GM12891 (cell line): ENCODE results near the gene CCL26.
"Not testable (repeated sequence)": the region's sequence is repeated elsewhere in the genome, so short reads cannot be mapped to it uniquely, and the experiment has no call there.

ENCODE experiments used
- DNase-seq: peaks from one replicate; pipeline ENCODE4 v3.0.0; 2011; ENCODE audit warnings: low spot score; ENCODE audit not compliant: insufficient read length
- FAIRE-seq: peaks from 2 replicates; lab custom pipeline; 2011; peaks lifted over from hg19 to GRCh38; lab: Jason Lieb, UNC
- PAX5 ChIP-seq: IDR thresholded peaks from 2 replicates; pipeline ENCODE4 v1.6.1; 2011; ENCODE audit warnings: low read length, moderate library complexity, mild to moderate bottlenecking; ENCODE audit not compliant: insufficient read depth, severe bottlenecking
- POLR2A ChIP-seq: IDR thresholded peaks from 2 replicates; pipeline ENCODE4 v1.6.1; 2011; ENCODE audit warnings: low read depth, low read length, control low read depth
- POLR2AphosphoS5 ChIP-seq: IDR thresholded peaks from 2 replicates; pipeline ENCODE4 v1.6.1; 2011; ENCODE audit warnings: low read depth, low read length, control low read depth
- POU2F2 ChIP-seq: IDR thresholded peaks from 2 replicates; pipeline ENCODE4 v1.6.1; 2011; ENCODE audit warnings: low read depth, mild to moderate bottlenecking, control low read depth, low read length, moderate library complexity
- SPI1 ChIP-seq: IDR thresholded peaks from 2 replicates; pipeline ENCODE4 v1.6.1; 2011; ENCODE audit warnings: low read depth, low read length, control low read depth
- TAF1 ChIP-seq: IDR thresholded peaks from 2 replicates; pipeline ENCODE4 v1.6.1; 2011; ENCODE audit warnings: low read depth, low read length, control low read depth

CCL26 gene

DNA sequence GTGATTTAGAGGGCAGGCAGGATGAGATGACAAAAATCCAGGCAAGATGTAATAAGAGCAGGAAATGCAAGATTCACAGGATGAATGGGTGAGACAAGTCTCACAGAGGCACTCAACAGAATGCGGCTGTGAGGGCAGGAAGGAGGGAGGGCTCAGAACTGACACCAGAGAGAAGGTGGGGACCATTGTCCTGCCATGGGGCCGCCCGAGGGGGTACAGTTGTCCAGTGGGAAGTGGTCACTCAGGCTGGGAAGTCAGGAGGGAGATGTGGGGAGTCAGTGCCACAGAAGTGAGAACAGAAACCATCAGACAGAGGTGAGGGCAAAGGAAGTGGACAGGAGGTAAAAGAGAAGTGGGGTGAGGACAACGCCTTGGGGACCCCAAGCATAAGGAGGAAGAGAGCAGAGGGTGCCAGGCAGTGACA is 42.1 kb downstream of the CCL26 start:
- FAIRE-seq (peak; percentile 54), DNase-seq (no peak)
- TF ChIP-seq POLR2AphosphoS5 (no peak), TAF1 (no peak), POU2F2 (no peak), SPI1 (peak; percentile 55; the same call in 1 of the 2 replicates), POLR2A (no peak), PAX5 (no peak)

DNA sequence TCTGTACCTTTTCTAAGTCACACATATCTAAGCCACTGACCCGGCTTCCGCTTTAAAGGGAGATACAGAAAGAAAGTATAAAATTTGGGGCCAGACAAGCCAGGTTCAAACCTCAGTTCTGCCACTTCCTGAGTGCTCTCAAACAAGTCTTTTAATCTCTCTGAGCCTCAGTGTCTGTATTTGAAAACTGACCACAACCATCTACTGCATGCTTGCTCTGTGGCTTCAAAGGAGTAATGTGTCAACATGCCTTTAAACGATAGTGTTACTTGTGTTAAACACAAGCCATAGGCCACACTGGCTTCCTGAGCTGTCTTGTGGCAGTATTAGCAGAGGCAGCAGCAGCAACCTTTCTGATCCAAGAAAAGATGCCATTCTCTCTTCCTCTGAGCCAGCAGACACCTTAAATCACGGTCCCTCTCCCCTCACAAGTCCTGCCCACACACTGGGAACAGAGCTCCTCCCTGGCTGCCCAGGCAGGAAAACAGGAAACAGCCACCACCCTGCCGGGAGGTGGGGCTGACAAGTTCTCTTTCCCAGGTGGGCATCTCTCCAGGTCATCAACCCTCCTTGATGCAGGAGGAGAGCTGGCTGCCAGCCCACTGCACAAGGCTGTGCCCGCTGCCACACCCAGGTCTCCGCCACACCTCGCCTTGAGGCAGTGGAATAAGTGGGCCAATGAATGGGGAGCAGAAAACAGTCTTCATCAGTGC is 44.0 kb downstream of the CCL26 start:
- DNase-seq (no peak), FAIRE-seq (peak; percentile 73)
- TF ChIP-seq POLR2A, result no peak
- TF ChIP-seq PAX5, result no peak
- no peak for TF ChIP-seq SPI1
- TF ChIP-seq POLR2AphosphoS5, result no peak
- no peak for TF ChIP-seq TAF1
- TF ChIP-seq POU2F2, result no peak

DNA sequence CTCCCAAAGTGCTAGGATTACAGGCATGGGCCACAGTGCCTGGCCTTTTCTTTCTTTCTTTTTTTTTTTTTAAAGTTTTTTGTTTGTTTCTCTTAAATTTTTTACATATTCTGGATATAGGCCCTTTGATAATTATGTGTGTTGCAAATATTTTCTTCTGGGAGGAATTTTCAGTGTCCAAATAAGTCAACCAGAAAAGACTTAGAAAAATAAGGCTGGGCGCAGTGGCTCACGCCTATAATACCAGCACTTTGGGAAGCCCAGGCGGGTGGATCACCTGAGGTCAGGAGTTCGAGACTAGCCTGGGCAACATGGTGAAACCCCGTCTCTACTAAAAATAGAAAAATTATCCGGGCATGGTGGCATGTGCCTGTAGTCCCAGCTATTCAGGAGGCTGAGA is 44.7 kb downstream of the CCL26 start:
- DNase-seq, FAIRE-seq: not testable (repeated sequence)

DNA sequence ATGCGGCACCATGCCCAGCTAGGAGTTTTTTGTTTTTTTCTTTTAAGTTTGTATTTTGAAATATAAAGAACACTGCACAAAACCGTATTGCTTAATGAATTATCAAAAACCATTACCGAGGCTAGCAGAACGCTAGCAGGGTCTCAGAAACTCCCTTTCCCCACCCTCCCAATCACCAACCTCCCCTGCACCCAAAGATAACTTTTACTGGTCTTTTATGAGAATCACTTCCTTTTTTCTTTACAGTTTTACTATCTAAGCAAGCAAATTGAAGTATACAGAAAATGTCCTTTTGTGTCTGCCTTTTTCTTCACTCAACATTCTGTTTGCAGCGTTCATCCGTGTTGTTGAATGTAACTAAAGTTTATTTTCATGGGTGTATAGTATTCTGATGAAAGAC is 46.7 kb downstream of the CCL26 start:
- FAIRE-seq (no peak), DNase-seq (no peak)
- TF ChIP-seq POU2F2, result no peak
- TF ChIP-seq PAX5, result no peak
- TF ChIP-seq POLR2AphosphoS5, result no peak
- peak; percentile 87 for TF ChIP-seq SPI1
- no peak for TF ChIP-seq POLR2A

DNA sequence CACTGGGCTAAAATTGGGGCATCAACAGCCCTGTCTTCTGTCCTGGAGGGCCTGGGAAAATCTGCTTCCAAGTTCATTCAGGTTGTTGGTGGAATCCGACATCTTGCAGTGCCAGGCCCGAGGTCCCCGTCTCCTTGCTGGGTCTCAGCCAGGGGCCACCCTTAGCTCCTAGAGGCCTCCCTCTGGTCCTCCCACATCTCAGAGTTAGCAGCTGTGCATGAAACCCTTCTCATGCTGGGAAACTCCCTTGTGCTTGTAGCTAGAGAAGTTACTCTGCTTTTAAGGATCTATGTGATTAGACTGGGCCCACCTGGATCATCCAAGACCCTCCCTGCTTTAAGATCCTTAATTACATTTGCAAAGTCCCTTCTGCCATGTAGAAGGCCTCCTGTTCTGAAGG is 48.6 kb downstream of the CCL26 start:
- no peak for FAIRE-seq
- TF ChIP-seq TAF1 (no peak), PAX5 (no peak), POLR2AphosphoS5 (no peak), POU2F2 (no peak), POLR2A (no peak), SPI1 (no peak)

DNA sequence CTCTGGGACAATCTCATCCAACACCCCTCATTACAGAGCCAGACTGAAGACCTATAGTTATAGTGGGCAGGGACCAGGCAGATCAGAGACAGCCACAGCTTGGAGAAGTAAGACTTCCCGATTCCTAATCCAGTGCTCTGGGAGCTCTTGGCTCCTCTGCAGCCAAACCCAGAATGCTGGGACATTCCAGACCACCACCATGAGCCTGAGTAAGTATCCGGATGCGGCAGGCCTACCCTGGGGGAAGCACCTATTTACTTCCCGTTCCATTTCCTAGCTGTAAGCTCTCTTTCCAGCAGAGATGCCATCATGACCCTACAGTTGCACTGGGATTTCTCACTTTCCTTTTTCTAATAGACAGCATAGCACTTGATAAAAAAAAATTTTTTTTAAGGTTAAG is 49.6 kb downstream of the CCL26 start:
- FAIRE-seq (no peak), DNase-seq (no peak)
- TF ChIP-seq TAF1 (no peak), POLR2AphosphoS5 (no peak), PAX5 (no peak), POU2F2 (no peak), POLR2A (no peak), SPI1 (no peak)

More for the DNA sequence above, 48.6 kb downstream of the CCL26 start:
- no peak for DNase-seq

DNA sequence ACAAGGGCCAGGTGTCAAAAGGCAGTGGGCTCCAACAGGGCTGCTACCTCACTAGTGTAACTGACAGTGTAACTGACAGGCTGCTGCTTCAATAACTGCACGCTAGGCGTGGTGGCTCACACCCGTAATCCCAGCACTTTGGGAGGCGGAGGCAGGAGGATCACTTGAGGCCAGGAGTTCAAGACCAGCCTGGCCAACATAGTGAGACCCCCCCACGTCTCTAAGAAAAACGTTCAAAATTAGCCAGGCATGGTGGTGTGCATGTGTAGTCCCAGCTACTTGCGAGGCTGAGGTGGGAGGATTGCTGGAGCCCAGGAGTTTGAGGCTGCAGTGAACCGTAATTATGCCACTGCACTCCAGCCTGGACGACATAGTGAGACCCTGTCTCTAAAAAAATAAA is 50.1 kb downstream of the CCL26 start:
- not testable (repeated sequence) for DNase-seq, FAIRE-seq

DNA sequence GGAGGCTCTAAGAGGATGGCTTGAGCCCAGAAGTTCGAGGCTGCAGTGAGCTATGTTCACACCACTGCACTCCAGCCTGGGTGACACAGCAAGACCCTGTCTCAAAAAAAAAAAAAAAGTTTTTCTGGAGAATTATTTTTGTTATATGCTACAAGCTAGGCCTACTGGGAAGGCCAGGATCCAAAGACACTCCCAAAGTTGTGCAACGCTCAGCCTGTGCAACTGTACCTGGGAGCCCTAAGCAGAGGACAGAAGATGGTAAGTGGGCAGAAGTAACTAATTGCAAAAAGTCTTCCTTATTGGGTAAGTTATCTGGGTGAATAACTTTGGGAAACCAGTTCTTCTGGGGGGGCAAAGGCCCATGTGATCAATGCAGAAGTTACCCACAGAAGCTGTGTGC is 50.6 kb downstream of the CCL26 start:
- DNase-seq (no peak), FAIRE-seq (no peak)
- TF ChIP-seq POLR2A, result no peak
- no peak for TF ChIP-seq TAF1
- no peak for TF ChIP-seq PAX5
- TF ChIP-seq SPI1, result no peak
- no peak for TF ChIP-seq POU2F2
- no peak for TF ChIP-seq POLR2AphosphoS5

DNA sequence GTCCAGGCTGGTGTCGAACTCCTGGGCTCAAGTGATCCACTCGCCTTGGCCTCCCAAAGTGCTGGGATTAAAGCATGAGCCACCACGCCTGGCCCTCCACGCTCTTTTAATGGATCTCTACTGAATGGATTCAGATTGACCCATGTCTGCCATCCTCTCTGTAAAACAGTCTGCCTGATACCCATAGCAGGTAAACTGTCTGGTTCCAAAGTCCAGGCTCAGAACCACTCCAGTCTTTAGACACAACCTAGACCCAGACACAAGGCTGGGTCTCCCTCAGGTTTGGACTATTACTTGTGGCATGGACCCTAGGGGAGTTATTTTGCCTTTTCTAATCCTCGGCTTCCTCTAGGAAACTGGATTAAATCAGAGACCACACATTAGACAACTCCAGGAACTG is 52.4 kb downstream of the CCL26 start:
- no peak for FAIRE-seq
- DNase-seq, result no peak

More for the DNA sequence above, 52.4 kb downstream of the CCL26 start:
- TF ChIP-seq PAX5, result no peak
- TF ChIP-seq SPI1, result no peak
- TF ChIP-seq POLR2AphosphoS5, result no peak
- TF ChIP-seq POLR2A, result no peak
- no peak for TF ChIP-seq POU2F2
- no peak for TF ChIP-seq TAF1
